ENCODE measurements around the gene CATSPERD. TPM values are rescaled to one million over a fixed set of nuclear protein-coding genes. Genes with fewer than 3 reads are reported as not detected.
A peak's percentile ranks its signal among the peaks of the same experiment; 100 is the strongest.

CATSPERD gene
- total and polyA plus RNA-seq, 9 of the 15 experiments (the other 6 are each of a cell fraction or from before 2014, with no cell fraction given) = not detected

DNA sequence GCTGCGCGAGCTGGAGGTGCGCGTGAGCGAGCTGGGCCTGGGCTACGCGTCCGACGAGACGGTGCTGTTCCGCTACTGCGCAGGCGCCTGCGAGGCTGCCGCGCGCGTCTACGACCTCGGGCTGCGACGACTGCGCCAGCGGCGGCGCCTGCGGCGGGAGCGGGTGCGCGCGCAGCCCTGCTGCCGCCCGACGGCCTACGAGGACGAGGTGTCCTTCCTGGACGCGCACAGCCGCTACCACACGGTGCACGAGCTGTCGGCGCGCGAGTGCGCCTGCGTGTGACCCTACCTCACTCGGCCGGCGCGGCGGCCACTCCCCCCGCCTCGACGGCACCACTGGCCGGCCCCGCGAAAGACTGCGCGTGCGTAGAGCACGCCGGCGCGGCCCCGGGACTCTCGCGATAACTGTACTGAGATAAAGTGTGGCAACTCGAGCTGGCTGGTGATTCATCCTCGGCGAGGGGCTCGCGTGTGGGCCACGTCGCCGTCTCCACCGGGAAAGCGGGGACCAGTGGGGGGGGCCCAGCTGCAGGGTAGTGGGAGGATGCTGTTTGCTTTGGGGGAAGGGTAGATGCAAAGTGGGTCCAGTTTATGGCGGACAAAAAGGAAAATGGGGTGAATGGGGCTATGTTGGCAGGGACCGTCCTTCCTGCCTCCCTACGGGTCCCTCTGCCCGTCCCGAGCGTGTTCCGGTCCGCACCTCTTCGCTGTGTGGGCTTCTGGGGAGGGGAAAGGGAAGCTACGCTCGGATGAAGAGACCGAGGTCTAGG, 107.6 kb downstream of the CATSPERD start (continued):
- TF ChIP-seq, protein P1, sequence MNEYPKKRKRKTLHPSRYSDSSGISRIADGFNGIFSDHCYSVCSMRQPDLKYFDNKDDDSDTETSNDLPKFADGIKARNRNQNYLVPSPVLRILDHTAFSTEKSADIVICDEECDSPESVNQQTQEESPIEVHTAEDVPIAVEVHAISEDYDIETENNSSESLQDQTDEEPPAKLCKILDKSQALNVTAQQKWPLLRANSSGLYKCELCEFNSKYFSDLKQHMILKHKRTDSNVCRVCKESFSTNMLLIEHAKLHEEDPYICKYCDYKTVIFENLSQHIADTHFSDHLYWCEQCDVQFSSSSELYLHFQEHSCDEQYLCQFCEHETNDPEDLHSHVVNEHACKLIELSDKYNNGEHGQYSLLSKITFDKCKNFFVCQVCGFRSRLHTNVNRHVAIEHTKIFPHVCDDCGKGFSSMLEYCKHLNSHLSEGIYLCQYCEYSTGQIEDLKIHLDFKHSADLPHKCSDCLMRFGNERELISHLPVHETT (CRISPR knock-in tag; conservative IDR thresholded peaks at IDR 0.05 in 1 of 2, IDR thresholded peaks at IDR 0.05 in 1 of 2) = peak in 1 of 2 experiments; percentile 84; a peak in 2 of 4 replicates
- TF ChIP-seq, protein P2, sequence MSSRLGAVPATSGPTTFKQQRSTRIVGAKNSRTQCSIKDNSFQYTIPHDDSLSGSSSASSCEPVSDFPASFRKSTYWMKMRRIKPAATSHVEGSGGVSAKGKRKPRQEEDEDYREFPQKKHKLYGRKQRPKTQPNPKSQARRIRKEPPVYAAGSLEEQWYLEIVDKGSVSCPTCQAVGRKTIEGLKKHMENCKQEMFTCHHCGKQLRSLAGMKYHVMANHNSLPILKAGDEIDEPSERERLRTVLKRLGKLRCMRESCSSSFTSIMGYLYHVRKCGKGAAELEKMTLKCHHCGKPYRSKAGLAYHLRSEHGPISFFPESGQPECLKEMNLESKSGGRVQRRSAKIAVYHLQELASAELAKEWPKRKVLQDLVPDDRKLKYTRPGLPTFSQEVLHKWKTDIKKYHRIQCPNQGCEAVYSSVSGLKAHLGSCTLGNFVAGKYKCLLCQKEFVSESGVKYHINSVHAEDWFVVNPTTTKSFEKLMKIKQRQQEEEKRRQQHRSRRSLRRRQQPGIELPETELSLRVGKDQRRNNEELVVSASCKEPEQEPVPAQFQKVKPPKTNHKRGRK (tag; IDR thresholded peaks at IDR 0.05) = no peak
- TF ChIP-seq, protein P3, sequence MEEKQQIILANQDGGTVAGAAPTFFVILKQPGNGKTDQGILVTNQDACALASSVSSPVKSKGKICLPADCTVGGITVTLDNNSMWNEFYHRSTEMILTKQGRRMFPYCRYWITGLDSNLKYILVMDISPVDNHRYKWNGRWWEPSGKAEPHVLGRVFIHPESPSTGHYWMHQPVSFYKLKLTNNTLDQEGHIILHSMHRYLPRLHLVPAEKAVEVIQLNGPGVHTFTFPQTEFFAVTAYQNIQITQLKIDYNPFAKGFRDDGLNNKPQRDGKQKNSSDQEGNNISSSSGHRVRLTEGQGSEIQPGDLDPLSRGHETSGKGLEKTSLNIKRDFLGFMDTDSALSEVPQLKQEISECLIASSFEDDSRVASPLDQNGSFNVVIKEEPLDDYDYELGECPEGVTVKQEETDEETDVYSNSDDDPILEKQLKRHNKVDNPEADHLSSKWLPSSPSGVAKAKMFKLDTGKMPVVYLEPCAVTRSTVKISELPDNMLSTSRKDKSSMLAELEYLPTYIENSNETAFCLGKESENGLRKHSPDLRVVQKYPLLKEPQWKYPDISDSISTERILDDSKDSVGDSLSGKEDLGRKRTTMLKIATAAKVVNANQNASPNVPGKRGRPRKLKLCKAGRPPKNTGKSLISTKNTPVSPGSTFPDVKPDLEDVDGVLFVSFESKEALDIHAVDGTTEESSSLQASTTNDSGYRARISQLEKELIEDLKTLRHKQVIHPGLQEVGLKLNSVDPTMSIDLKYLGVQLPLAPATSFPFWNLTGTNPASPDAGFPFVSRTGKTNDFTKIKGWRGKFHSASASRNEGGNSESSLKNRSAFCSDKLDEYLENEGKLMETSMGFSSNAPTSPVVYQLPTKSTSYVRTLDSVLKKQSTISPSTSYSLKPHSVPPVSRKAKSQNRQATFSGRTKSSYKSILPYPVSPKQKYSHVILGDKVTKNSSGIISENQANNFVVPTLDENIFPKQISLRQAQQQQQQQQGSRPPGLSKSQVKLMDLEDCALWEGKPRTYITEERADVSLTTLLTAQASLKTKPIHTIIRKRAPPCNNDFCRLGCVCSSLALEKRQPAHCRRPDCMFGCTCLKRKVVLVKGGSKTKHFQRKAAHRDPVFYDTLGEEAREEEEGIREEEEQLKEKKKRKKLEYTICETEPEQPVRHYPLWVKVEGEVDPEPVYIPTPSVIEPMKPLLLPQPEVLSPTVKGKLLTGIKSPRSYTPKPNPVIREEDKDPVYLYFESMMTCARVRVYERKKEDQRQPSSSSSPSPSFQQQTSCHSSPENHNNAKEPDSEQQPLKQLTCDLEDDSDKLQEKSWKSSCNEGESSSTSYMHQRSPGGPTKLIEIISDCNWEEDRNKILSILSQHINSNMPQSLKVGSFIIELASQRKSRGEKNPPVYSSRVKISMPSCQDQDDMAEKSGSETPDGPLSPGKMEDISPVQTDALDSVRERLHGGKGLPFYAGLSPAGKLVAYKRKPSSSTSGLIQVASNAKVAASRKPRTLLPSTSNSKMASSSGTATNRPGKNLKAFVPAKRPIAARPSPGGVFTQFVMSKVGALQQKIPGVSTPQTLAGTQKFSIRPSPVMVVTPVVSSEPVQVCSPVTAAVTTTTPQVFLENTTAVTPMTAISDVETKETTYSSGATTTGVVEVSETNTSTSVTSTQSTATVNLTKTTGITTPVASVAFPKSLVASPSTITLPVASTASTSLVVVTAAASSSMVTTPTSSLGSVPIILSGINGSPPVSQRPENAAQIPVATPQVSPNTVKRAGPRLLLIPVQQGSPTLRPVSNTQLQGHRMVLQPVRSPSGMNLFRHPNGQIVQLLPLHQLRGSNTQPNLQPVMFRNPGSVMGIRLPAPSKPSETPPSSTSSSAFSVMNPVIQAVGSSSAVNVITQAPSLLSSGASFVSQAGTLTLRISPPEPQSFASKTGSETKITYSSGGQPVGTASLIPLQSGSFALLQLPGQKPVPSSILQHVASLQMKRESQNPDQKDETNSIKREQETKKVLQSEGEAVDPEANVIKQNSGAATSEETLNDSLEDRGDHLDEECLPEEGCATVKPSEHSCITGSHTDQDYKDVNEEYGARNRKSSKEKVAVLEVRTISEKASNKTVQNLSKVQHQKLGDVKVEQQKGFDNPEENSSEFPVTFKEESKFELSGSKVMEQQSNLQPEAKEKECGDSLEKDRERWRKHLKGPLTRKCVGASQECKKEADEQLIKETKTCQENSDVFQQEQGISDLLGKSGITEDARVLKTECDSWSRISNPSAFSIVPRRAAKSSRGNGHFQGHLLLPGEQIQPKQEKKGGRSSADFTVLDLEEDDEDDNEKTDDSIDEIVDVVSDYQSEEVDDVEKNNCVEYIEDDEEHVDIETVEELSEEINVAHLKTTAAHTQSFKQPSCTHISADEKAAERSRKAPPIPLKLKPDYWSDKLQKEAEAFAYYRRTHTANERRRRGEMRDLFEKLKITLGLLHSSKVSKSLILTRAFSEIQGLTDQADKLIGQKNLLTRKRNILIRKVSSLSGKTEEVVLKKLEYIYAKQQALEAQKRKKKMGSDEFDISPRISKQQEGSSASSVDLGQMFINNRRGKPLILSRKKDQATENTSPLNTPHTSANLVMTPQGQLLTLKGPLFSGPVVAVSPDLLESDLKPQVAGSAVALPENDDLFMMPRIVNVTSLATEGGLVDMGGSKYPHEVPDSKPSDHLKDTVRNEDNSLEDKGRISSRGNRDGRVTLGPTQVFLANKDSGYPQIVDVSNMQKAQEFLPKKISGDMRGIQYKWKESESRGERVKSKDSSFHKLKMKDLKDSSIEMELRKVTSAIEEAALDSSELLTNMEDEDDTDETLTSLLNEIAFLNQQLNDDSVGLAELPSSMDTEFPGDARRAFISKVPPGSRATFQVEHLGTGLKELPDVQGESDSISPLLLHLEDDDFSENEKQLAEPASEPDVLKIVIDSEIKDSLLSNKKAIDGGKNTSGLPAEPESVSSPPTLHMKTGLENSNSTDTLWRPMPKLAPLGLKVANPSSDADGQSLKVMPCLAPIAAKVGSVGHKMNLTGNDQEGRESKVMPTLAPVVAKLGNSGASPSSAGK (IDR thresholded peaks at IDR 0.05) = peak; percentile 93
- TF ChIP-seq, protein P4, sequence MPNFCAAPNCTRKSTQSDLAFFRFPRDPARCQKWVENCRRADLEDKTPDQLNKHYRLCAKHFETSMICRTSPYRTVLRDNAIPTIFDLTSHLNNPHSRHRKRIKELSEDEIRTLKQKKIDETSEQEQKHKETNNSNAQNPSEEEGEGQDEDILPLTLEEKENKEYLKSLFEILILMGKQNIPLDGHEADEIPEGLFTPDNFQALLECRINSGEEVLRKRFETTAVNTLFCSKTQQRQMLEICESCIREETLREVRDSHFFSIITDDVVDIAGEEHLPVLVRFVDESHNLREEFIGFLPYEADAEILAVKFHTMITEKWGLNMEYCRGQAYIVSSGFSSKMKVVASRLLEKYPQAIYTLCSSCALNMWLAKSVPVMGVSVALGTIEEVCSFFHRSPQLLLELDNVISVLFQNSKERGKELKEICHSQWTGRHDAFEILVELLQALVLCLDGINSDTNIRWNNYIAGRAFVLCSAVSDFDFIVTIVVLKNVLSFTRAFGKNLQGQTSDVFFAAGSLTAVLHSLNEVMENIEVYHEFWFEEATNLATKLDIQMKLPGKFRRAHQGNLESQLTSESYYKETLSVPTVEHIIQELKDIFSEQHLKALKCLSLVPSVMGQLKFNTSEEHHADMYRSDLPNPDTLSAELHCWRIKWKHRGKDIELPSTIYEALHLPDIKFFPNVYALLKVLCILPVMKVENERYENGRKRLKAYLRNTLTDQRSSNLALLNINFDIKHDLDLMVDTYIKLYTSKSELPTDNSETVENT (CRISPR knock-in tag; IDR thresholded peaks at IDR 0.05) = peak; percentile 54
- TF ChIP-seq ZNF785 (CRISPR knock-in tag; IDR thresholded peaks at IDR 0.05) (no peak), JUNB (CRISPR knock-in tag; conservative IDR thresholded peaks at IDR 0.05) (peak; percentile 86), PRPF4 (IDR thresholded peaks at IDR 0.05; ENCODE audit: insufficient read depth, low read depth, low read length, poor library complexity, severe bottlenecking) (no peak)

Measured in K562 (cell line).